ENCODE data around the gene LTA. TPM values are rescaled to one million over a fixed set of nuclear protein-coding genes. Genes with fewer than 3 reads are reported as not detected.

The LTA gene
- not detected for total RNA-seq
- long read RNA-seq, result 0 reads

DNA sequence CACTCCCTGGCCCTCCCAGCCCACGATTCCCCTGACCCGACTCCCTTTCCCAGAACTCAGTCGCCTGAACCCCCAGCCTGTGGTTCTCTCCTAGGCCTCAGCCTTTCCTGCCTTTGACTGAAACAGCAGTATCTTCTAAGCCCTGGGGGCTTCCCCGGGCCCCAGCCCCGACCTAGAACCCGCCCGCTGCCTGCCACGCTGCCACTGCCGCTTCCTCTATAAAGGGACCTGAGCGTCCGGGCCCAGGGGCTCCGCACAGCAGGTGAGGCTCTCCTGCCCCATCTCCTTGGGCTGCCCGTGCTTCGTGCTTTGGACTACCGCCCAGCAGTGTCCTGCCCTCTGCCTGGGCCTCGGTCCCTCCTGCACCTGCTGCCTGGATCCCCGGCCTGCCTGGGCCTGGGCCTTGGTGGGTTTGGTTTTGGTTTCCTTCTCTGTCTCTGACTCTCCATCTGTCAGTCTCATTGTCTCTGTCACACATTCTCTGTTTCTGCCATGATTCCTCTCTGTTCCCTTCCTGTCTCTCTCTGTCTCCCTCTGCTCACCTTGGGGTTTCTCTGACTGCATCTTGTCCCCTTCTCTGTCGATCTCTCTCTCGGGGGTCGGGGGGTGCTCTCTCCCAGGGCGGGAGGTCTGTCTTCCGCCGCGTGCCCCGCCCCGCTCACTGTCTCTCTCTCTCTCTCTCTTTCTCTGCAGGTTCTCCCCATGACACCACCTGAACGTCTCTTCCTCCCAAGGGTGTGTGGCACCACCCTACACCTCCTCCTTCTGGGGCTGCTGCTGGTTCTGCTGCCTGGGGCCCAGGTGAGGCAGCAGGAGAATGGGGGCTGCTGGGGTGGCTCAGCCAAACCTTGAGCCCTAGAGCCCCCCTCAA is at the start of gene LTA:
LTA (plus strand) TSS at position 249 of the 871 bp plus-strand sequence; CDS start at position 703, 454 bp downstream.
- no peak for DNase-seq
- ATAC-seq (ENCODE audit: poor library complexity), result no peak
- intact Hi-C loops (cut with DNase I), result no loop called here

DNA sequence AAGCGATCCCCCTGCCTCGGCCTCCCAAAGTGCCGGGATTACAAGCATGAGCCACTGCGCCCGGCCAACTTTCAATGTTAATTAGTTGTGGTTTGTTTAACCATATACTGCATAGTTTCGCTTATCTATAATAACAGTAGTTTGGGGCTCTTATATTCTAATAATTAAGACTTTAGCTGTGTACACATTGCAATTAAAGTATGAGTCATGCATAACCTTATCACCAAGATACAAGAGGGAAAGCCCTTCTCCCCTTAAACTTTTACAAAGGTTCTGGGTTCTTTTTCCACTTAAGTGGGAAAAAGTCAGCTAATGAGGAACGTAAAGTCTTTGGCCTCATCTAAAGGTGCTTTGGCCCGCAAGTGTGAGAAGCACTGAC is 46.5 kb upstream of the LTA start:
- DNase-seq (no peak), ATAC-seq (ENCODE audit: poor library complexity) (no peak)
- intact Hi-C loops (cut with DNase I), result no loop called here

GRCh38 chr6:31525932-31526591 is 46.0 kb upstream of the LTA start:
- intact Hi-C loops (cut with DNase I), result no loop called here
- ATAC-seq (ENCODE audit: poor library complexity) (no peak), DNase-seq (no peak)

DNA sequence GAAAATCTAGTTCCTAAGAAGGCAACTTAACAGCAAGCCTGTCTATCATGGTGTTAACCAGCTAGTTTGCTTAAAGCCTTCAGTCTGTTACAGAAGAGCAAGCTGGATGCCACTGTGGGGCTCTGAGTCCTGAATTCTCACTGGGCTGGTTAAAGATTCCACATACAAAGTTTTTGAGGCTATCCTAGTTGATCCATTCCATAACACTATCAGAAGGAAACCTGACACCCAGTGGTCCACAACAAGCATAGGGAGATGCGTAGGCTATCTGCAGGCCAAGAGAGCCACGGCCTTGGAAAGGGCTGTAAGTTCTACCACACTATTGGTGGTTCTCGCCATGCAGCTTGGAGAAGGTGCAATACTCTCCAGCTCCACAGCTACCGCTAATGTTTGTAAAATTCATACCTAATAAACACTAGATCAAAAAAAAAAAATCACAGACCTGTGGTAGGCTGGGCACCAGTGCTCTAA is 43.7 kb upstream of the LTA start:
- intact Hi-C loops (cut with DNase I), result no loop called here
- DNase-seq, result no peak
- no peak for ATAC-seq (ENCODE audit: poor library complexity)

GRCh38 chr6:31528821-31529328 is 43.2 kb upstream of the LTA start, which contains the start of gene MCCD1:
Gene MCCD1, plus strand, starts transcription at chr6:31528962. Its CDS starts 53 bp downstream, at chr6:31529015.
- intact Hi-C loops (cut with DNase I), result no loop called here
- ATAC-seq (ENCODE audit: poor library complexity) (peak; percentile 9), DNase-seq (no peak)

GRCh38 chr6:31529329-31530150 is 42.5 kb upstream of the LTA start:
- DNase-seq (no peak), ATAC-seq (ENCODE audit: poor library complexity) (no peak)
- intact Hi-C loops (cut with DNase I), result no loop called here

DNA sequence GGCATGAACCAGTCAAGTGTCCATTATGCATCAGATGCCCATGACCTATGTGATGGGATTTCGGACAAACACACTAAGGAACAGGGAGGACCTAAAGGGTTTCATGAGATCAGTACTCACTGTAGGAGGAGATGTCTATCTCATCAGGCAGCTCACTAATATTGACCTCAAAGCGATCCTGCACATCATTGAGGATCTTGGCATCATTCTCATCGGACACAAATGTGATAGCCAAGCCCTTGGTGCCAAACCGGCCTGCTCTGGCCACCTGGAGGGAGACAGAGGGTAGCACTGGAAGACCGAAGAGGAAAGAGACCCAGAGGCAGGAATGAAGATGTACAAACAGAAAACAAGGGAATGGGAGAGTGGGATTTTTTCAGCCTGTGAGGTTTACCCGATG is 41.4 kb upstream of the LTA start:
- ATAC-seq (ENCODE audit: poor library complexity), result no peak
- intact Hi-C loops (cut with DNase I), result no loop called here
- no peak for DNase-seq

GRCh38 chr6:31531162-31531561 is 40.9 kb upstream of the LTA start:
- intact Hi-C loops (cut with DNase I), result no loop called here
- DNase-seq, result no peak
- no peak for ATAC-seq (ENCODE audit: poor library complexity)

DNA sequence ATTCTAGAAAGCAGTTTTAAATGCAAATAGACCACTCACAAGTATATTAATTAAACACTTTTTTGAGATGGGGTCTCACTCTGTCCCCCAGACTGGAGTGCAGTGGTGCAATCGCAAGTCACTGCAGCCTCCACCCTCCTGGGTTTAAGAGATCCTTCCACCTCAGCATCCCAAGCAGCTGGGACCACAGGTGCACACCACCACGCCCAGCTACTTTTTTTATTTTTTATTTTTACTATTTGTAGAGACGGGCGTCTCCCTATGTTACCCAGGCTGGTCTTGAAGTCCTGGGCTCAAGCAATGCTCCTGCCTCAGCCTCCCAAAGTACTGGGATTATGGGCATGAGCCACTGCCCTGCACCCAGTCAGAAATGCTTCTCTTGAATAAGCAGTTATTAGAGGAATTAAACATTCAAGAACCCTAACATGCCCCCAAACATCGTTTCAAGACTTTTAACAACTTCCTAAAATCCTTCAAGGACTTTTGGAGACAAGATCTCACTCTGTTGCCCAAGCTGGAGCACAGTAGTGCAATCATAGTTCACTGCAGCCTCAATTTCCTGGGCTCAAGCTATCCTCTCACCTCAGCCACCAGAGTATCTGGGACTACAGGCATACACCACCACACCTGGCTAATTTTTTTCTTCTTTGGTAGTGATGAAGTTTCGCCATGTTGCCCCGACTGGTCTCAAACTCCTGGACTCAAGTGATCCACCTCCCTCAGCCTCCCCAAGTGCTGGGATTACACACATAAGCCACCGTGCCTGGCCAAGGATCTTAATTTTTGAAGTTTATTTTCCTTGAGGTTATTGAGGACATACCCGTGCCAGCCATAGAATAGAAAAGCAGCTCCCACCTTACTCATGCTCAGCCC is 40.1 kb upstream of the LTA start:
- intact Hi-C loops (cut with DNase I), result no loop called here
- ATAC-seq (ENCODE audit: poor library complexity), result no peak
- DNase-seq, result no peak

DNA sequence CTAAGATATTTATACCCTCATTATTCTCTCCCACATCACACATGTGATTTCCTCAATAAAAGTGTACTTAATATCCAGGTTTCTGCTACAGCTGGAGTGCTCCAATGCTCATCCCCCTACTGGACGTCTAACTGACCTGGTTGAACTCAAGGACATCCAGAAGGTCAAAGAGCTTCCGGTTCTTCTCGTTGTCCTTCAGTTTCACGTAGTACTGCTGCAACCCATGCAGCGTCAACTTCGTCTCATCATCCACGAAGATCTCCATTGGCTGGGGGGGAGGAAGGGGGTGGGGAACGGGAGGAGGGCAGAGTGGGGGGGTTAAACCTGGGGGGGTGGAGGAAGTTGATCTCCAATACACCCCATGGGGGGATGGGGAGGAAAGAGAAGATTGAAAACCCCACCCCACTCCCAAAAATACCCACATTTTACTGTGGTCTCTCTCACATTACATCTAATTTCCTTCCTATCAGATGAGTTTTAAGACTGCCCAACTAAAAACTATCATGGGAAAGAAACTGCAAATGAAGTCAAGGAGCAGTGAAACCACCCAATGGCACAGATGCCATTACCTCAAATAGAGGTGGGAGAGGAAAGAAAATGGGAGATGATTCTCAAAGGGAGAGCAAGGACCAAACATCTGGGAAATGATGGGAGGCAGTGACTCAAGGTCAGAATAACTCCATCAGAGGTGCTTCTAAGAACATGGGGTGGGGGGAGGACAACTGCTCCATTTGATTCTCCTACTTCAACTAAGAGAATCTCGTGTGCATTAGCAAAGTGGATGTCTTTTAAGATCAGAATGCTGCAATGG is 39.2 kb upstream of the LTA start:
- intact Hi-C loops (cut with DNase I), result no loop called here
- no peak for DNase-seq
- no peak for ATAC-seq (ENCODE audit: poor library complexity)

DNA sequence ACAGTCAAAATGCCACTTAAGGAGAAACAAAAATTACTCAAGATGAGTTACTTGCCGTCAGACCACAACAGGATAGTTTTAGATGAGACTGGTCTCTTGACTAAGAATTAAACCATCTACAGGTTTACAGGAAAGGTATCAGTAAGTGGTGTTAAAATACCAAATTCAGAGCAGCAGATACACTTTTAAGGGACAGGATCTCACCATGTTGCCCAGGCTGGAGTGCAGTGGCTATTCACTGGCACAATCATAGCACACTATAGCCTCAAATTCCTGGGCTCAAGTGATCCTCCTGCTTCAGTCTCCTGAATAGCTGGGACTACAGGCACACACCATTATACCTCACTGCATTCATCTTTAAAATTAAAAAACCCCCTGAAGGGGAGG is 38.6 kb upstream of the LTA start:
- intact Hi-C loops (cut with DNase I), result no loop called here
- ATAC-seq (ENCODE audit: poor library complexity), result no peak
- DNase-seq, result no peak

- intact Hi-C loops (cut with DNase I), result no loop called here
- ATAC-seq (ENCODE audit: poor library complexity) (no peak), DNase-seq (no peak)
Observed at GRCh38 chr6:31534011-31534410, 38.1 kb upstream of the LTA start.

DNA sequence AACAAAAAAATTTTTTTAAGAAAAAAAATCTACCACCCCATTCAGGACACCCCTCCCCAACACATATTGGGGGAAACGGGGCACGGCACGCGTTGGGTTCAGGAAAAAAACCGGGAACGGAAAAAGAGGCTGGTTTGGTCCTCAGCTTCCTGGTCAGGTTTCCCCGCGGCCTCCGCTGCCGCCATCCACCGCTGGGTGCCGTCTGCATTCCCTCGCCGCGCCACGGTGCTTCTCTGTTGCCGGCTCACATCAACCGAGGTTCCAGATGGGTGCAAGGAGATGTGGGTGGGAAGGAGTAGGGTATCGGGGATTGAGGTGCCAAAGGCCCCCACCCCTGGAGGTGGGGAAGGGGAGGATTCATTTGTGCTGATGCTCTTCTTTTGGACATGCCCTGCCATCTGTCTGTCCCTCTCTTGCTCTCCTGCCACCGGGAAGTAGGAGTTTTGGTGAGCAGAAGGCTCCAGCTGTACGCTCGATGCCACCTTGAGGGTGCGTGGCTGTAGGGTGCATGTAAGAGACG is 37.5 kb upstream of the LTA start:
- ATAC-seq (ENCODE audit: poor library complexity), result no peak
- no peak for DNase-seq
- intact Hi-C loops (cut with DNase I), result no loop called here

- ATAC-seq (ENCODE audit: poor library complexity), result no peak
Observed at GRCh38 chr6:31535538-31536324, 36.4 kb upstream of the LTA start.

GRCh38 chr6:31538805-31539400 is 33.2 kb upstream of the LTA start:
- intact Hi-C loops (cut with DNase I), result no loop called here
- ATAC-seq (ENCODE audit: poor library complexity) (no peak), DNase-seq (no peak)

More at GRCh38 chr6:31535538-31536324, 36.4 kb upstream of the LTA start:
- intact Hi-C loops (cut with DNase I), result no loop called here
- DNase-seq, result no peak

DNA sequence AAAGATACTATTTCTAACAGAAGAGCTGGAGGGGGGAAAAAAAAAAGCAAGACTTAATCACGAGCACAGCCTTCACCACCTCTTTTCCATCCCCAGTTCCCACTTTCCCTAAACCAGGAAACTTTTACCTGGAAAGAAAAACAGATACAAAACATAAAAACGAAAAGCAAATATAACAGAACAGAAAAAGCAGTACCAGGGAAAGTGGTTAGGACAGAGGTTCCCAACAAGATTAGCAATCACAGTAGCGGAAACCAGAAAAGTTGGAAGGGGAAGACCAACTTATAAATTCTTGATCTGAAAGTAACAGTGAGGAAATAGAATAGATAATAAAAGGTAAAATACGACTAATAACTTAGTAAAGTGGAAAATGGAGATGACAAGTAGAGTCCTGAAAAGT is 31.4 kb upstream of the LTA start:
- intact Hi-C loops (cut with DNase I), result no loop called here

More for the DNA sequence above, 31.4 kb upstream of the LTA start:
- DNase-seq (no peak), ATAC-seq (ENCODE audit: poor library complexity) (no peak)

Data from Right ventricle myocardium superior (tissue), 1 donor.